ENCODE results near the gene MAFG. TPM values are rescaled to one million over a fixed set of nuclear protein-coding genes. Genes with fewer than 3 reads are reported as not detected.

Gene MAFG
- total RNA-seq, 1 experiment from 2014 or later: 29.8 TPM

GRCh38 chr17:81899514-81900166 lies 27.9 kb downstream of the MAFG start:
- TF ChIP-seq SP1 (CRISPR knock-in tag; conservative IDR thresholded peaks at IDR 0.05): no peak
- TF ChIP-seq MYBL2 (CRISPR knock-in tag; IDR thresholded peaks at IDR 0.05): no peak
- TF ChIP-seq NR2C2 (CRISPR knock-in tag; IDR thresholded peaks at IDR 0.05): no peak
- TF ChIP-seq RORB (CRISPR knock-in tag; IDR thresholded peaks at IDR 0.05): no peak
- TF ChIP-seq E2F5 (CRISPR knock-in tag; IDR thresholded peaks at IDR 0.05): no peak
- no peak for TF ChIP-seq E2F1 (CRISPR knock-in tag; IDR thresholded peaks at IDR 0.05)
- no peak for TF ChIP-seq ZSCAN18 (CRISPR knock-in tag; IDR thresholded peaks at IDR 0.05)
- no peak overlapping the region for H3K4me3 Mint-ChIP-seq
- POLR2A ChIA-PET: no interaction called here
- H3K36me3 Mint-ChIP-seq: peaks cover 24% of the 10 kb centered on the region
- H3K4me1 Mint-ChIP-seq: no peaks in the 10 kb centered on the region
- ATAC-seq (no peak), DNase-seq (ENCODE audit: low spot score) (no peak)
- H3K27ac Mint-ChIP-seq: no peak overlapping the region
- CTCF ChIA-PET: no interaction called here
- H3K27me3 Mint-ChIP-seq (ENCODE audit: low read depth): peaks cover 13% of the 10 kb centered on the region
- no peaks in the 10 kb centered on the region for H3K9me3 Mint-ChIP-seq

- ChIA-PET CTCF (no interaction called here), POLR2A (no interaction called here)
- Mint-ChIP-seq H3K27me3 (ENCODE audit: low read depth) (peaks cover 13% of the 10 kb centered on the region), H3K4me1 (no peaks in the 10 kb centered on the region), H3K36me3 (peaks cover 24% of the 10 kb centered on the region), H3K9me3 (no peaks in the 10 kb centered on the region), H3K4me3 (no peak overlapping the region), H3K27ac (no peak overlapping the region)
- TF ChIP-seq NR2C2 (CRISPR knock-in tag; IDR thresholded peaks at IDR 0.05): no peak
- no peak for TF ChIP-seq SP1 (CRISPR knock-in tag; conservative IDR thresholded peaks at IDR 0.05)
- TF ChIP-seq TEAD1 (CRISPR knock-in tag; IDR thresholded peaks at IDR 0.05): no peak
- TF ChIP-seq GTF2I (CRISPR knock-in tag; conservative IDR thresholded peaks at IDR 0.05): no peak
- ATAC-seq (no peak), DNase-seq (ENCODE audit: low spot score) (no peak)
Observed at GRCh38 chr17:81898885-81899284, 28.6 kb downstream of the MAFG start.

- Mint-ChIP-seq H3K27ac (no peak overlapping the region), H3K4me1 (no peaks in the 10 kb centered on the region), H3K36me3 (peaks cover 24% of the 10 kb centered on the region), H3K9me3 (no peaks in the 10 kb centered on the region), H3K27me3 (ENCODE audit: low read depth) (peaks cover 13% of the 10 kb centered on the region), H3K4me3 (no peak overlapping the region)
- DNase-seq (ENCODE audit: low spot score) (no peak), ATAC-seq (no peak)
- POLR2A ChIA-PET: no interaction called here
- CTCF ChIA-PET: no interaction called here
- TF ChIP-seq ELF4 (CRISPR knock-in tag; IDR thresholded peaks at IDR 0.05; ENCODE audit: low read depth): no peak
- TF ChIP-seq ZNF232 (CRISPR knock-in tag; IDR thresholded peaks at IDR 0.05): no peak
- TF ChIP-seq JUN (CRISPR knock-in tag; IDR thresholded peaks at IDR 0.05): no peak
- TF ChIP-seq NR1H2 (CRISPR knock-in tag; IDR thresholded peaks at IDR 0.05): no peak
- TF ChIP-seq CREB1 (CRISPR knock-in tag; IDR thresholded peaks at IDR 0.05): no peak
- no peak for TF ChIP-seq MLX (CRISPR knock-in tag; IDR thresholded peaks at IDR 0.05)
- TF ChIP-seq ZNF416 (CRISPR knock-in tag; IDR thresholded peaks at IDR 0.05): no peak
- no peak for TF ChIP-seq TCF7 (CRISPR knock-in tag; IDR thresholded peaks at IDR 0.05; ENCODE audit: low read depth)
- no peak for TF ChIP-seq ATF1 (CRISPR knock-in tag; IDR thresholded peaks at IDR 0.05)
- no peak for TF ChIP-seq FOXP4 (CRISPR knock-in tag; IDR thresholded peaks at IDR 0.05)
- TF ChIP-seq ZNF425 (CRISPR knock-in tag; conservative IDR thresholded peaks at IDR 0.05): no peak
Observed at GRCh38 chr17:81898029-81898866, 29.3 kb downstream of the MAFG start.

All from WTC11 (cell line).